HG02973 (cell line): Measurements from ENCODE around the gene CLRN3.

Source experiments
- ATAC-seq: cut with Tn5 transposase; IDR thresholded peaks from one replicate; pipeline ENCODE4 v1.9.1; 2021; ENCODE audit warnings: moderate library complexity; ENCODE audit not compliant: unreplicated experiment

Gene CLRN3

GRCh38 chr10:127849921-127850320 is 42.8 kb downstream of the CLRN3 start:
- no peak for ATAC-seq

- ATAC-seq = no peak
These were observed 43.5 kb downstream of the CLRN3 start for GRCh38 chr10:127849224-127849623.

- ATAC-seq = no peak
These were observed 44.5 kb downstream of the CLRN3 start for GRCh38 chr10:127848226-127848625.

- ATAC-seq = no peak
These were observed 47.0 kb downstream of the CLRN3 start for GRCh38 chr10:127845756-127846155.

GRCh38 chr10:127840884-127841283 is 51.9 kb downstream of the CLRN3 start:
- ATAC-seq = no peak

GRCh38 chr10:127836966-127837365 is 55.8 kb downstream of the CLRN3 start:
- ATAC-seq = no peak

GRCh38 chr10:127836176-127836575 is 56.6 kb downstream of the CLRN3 start:
- no peak for ATAC-seq

GRCh38 chr10:127834791-127835190 is 58.0 kb downstream of the CLRN3 start:
- ATAC-seq = no peak

- ATAC-seq = no peak
These were observed 58.5 kb downstream of the CLRN3 start for GRCh38 chr10:127834221-127834620.

GRCh38 chr10:127833804-127834203 is 58.9 kb downstream of the CLRN3 start:
- no peak for ATAC-seq

GRCh38 chr10:127832501-127832900 is 60.2 kb downstream of the CLRN3 start:
- ATAC-seq = no peak

- no peak for ATAC-seq
These were observed 62.3 kb downstream of the CLRN3 start for GRCh38 chr10:127830414-127830813.
